ENCODE results near the gene SEC23B.

GRCh38 chr20:18477821-18478220, 29.9 kb upstream of the SEC23B start:
- TF ChIP-seq SMAD1 (IDR thresholded peaks at IDR 0.05; ENCODE audit: low read depth, partially characterized antibody) (no peak), POLR2A (IDR thresholded peaks at IDR 0.05; ENCODE audit: low read depth, low read length) (no peak), NFIC (IDR thresholded peaks at IDR 0.05; ENCODE audit: low read depth, low read length) (no peak), MAX (IDR thresholded peaks at IDR 0.05; ENCODE audit: low read depth, low read length) (no peak), EGR1 (IDR thresholded peaks at IDR 0.05; ENCODE audit: borderline replicate concordance in 1 of 2, low read depth in 2 of 2, low read length in 2 of 2) (no peak), EZH2 (IDR thresholded peaks at IDR 0.05; ENCODE audit: borderline replicate concordance, control insufficient read depth, low read depth, low read length) (no peak), ETV6 (conservative IDR thresholded peaks at IDR 0.05 in 1 of 2, IDR thresholded peaks at IDR 0.05 in 1 of 2; ENCODE audit: borderline replicate concordance in 1 of 2, low read depth in 1 of 2) (no peak)
- TF ChIP-seq, protein P1, sequence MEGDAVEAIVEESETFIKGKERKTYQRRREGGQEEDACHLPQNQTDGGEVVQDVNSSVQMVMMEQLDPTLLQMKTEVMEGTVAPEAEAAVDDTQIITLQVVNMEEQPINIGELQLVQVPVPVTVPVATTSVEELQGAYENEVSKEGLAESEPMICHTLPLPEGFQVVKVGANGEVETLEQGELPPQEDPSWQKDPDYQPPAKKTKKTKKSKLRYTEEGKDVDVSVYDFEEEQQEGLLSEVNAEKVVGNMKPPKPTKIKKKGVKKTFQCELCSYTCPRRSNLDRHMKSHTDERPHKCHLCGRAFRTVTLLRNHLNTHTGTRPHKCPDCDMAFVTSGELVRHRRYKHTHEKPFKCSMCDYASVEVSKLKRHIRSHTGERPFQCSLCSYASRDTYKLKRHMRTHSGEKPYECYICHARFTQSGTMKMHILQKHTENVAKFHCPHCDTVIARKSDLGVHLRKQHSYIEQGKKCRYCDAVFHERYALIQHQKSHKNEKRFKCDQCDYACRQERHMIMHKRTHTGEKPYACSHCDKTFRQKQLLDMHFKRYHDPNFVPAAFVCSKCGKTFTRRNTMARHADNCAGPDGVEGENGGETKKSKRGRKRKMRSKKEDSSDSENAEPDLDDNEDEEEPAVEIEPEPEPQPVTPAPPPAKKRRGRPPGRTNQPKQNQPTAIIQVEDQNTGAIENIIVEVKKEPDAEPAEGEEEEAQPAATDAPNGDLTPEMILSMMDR (IDR thresholded peaks at IDR 0.05 in 2 of 3, conservative IDR thresholded peaks at IDR 0.05 in 1 of 3; ENCODE audit: control insufficient read depth in 2 of 3, extremely low read depth in 1 of 3, insufficient read depth in 1 of 3, low read depth in 3 of 3, low read length in 3 of 3), result no peak
